Endothelial cell (in vitro differentiated cells): ENCODE measurements around the gene GNAS. TPM values are rescaled to one million over a fixed set of nuclear protein-coding genes. Genes with fewer than 3 reads are reported as not detected.
"Not testable (repeated sequence)": the region's sequence is repeated elsewhere in the genome, so short reads cannot be mapped to it uniquely, and the experiment has no call there.

Source experiments
- DNase-seq: peaks from one replicate; pipeline ENCODE4 v3.0.0; 2021; ENCODE audit warnings: low spot score
- H3K27ac Mint-ChIP-seq: one replicate; pipeline ENCODE4 v1.8.0; 2021; ENCODE audit warnings: mixed read lengths, inconsistent platforms; ENCODE audit not compliant: unreplicated experiment
- H3K27me3 Mint-ChIP-seq: one replicate; pipeline ENCODE4 v1.8.0; 2021; ENCODE audit warnings: mild to moderate bottlenecking, moderate library complexity, mixed read lengths, inconsistent platforms; ENCODE audit not compliant: unreplicated experiment
- H3K36me3 Mint-ChIP-seq: one replicate; pipeline ENCODE4 v1.8.0; 2021; ENCODE audit warnings: mild to moderate bottlenecking, low read depth, mixed read lengths, inconsistent platforms; ENCODE audit not compliant: unreplicated experiment
- H3K4me1 Mint-ChIP-seq: one replicate; pipeline ENCODE4 v1.8.0; 2021; ENCODE audit warnings: mild to moderate bottlenecking, mixed read lengths, inconsistent platforms; ENCODE audit not compliant: unreplicated experiment
- H3K4me3 Mint-ChIP-seq: one replicate; pipeline ENCODE4 v1.8.0; 2021; ENCODE audit warnings: mild to moderate bottlenecking, mixed read lengths, inconsistent platforms; ENCODE audit not compliant: unreplicated experiment
- H3K9me3 Mint-ChIP-seq: one replicate; pipeline ENCODE4 v1.8.0; 2021; ENCODE audit warnings: mixed read lengths, inconsistent platforms; ENCODE audit not compliant: unreplicated experiment
- CTCF ChIP-seq: fragments of 200-600 bp; sonication (generic); IDR thresholded peaks from one replicate; pipeline ENCODE4 v1.5.0; 2021; ENCODE audit warnings: antibody characterized with exemption; ENCODE audit not compliant: unreplicated experiment
- total RNA-seq: library from RNA; stranded (reverse); fragmentation: NEBNext Ultra II Directional; extraction: Animal tissue kit (Norgen Biotek cat#: 25700); gene quantifications from one replicate; pipeline ENCODE4 v1.2.1, GENCODE V29; 2021; ENCODE audit not compliant: unreplicated experiment

The GNAS gene
- total RNA-seq, 1 donor from 2014 or later = 1,989 TPM

GRCh38 chr20:58942549-58942948 lies 90.0 kb downstream of the GNAS start:
- H3K27ac Mint-ChIP-seq = no peak overlapping the region
- no peak for TF ChIP-seq CTCF

GRCh38 chr20:58944610-58945009 lies 92.1 kb downstream of the GNAS start:
- Mint-ChIP-seq H3K27me3 (no peaks in the 10 kb centered on the region), H3K4me1 (peaks cover 9% of the 10 kb centered on the region), H3K9me3 (no peaks in the 10 kb centered on the region), H3K27ac (no peak overlapping the region), H3K4me3 (no peak overlapping the region), H3K36me3 (no peaks in the 10 kb centered on the region)
- no peak for DNase-seq
- TF ChIP-seq CTCF = no peak

More at GRCh38 chr20:58942549-58942948, 90.0 kb downstream of the GNAS start:
- DNase-seq = no peak
- H3K27me3 Mint-ChIP-seq = no peaks in the 10 kb centered on the region
- H3K9me3 Mint-ChIP-seq = no peaks in the 10 kb centered on the region
- H3K4me3 Mint-ChIP-seq = no peak overlapping the region
- no peaks in the 10 kb centered on the region for H3K36me3 Mint-ChIP-seq
- peaks cover 29% of the 10 kb centered on the region for H3K4me1 Mint-ChIP-seq

GRCh38 chr20:58945965-58946631 lies 93.6 kb downstream of the GNAS start:
- TF ChIP-seq CTCF = no peak
- Mint-ChIP-seq H3K4me1 (peaks cover 5% of the 10 kb centered on the region), H3K27ac (no peak overlapping the region), H3K9me3 (no peaks in the 10 kb centered on the region), H3K27me3 (no peaks in the 10 kb centered on the region), H3K4me3 (no peak overlapping the region), H3K36me3 (no peaks in the 10 kb centered on the region)
- no peak for DNase-seq

- H3K4me1 Mint-ChIP-seq, H3K27ac Mint-ChIP-seq, H3K36me3 Mint-ChIP-seq, H3K4me3 Mint-ChIP-seq, DNase-seq, H3K27me3 Mint-ChIP-seq, H3K9me3 Mint-ChIP-seq: not testable (repeated sequence)
Measured at GRCh38 chr20:58947797-58948388, 95.4 kb downstream of the GNAS start.

GRCh38 chr20:58950603-58951002 lies 98.1 kb downstream of the GNAS start:
- Mint-ChIP-seq H3K36me3 (no peaks in the 10 kb centered on the region), H3K27me3 (no peaks in the 10 kb centered on the region), H3K27ac (no peak overlapping the region), H3K9me3 (no peaks in the 10 kb centered on the region), H3K4me1 (peaks cover 3% of the 10 kb centered on the region), H3K4me3 (no peak overlapping the region)
- DNase-seq = no peak
- no peak for TF ChIP-seq CTCF
